ENCODE results near the gene CEP20.
"Not testable (repeated sequence)": the region's sequence is repeated elsewhere in the genome, so short reads cannot be mapped to it uniquely, and the experiment has no call there.

CEP20 gene

DNA sequence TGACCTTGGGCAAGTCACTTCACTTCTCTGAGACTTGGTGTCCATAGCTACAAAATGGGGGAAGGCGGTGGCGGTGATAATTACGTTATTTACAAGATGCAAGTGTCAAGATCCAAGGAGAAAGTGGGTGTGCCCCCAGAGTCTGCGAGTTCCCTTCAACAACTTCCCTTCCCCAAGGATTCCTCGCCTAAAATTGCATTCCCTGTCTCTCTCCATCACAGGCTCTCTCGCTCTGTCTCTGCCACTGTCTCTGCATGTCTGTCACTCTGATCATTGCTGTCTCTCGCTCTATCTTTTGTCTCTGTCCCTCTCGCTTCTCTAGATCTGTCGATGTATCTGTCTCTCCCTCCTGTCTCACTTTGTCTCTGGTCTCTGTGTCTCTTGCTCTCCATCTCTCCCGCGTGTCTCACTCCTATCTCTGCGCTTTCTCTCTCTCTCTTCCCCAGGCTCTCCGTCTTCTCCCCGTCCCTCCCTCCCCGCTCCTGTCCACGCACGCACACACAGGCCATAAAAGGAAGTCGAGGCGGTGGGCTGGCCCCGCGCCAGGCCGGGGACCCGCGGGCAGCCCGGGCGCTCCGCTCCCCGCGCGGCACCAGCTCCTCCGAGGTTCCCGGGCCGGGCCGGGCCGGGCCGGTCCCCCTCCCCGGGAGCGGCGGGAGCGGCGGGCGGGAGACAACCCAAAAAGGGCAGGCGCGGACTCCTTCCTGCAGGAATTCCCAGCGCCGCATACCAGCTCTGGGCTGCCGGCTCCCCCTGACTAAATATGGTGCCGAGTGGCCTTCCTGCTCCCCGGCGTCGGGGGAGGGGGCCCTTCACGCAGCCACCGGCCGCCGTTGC, 30.5 kb downstream of the CEP20 start:
- no peak for DNase-seq (ENCODE audit: low read depth in 2 of 2)

DNA sequence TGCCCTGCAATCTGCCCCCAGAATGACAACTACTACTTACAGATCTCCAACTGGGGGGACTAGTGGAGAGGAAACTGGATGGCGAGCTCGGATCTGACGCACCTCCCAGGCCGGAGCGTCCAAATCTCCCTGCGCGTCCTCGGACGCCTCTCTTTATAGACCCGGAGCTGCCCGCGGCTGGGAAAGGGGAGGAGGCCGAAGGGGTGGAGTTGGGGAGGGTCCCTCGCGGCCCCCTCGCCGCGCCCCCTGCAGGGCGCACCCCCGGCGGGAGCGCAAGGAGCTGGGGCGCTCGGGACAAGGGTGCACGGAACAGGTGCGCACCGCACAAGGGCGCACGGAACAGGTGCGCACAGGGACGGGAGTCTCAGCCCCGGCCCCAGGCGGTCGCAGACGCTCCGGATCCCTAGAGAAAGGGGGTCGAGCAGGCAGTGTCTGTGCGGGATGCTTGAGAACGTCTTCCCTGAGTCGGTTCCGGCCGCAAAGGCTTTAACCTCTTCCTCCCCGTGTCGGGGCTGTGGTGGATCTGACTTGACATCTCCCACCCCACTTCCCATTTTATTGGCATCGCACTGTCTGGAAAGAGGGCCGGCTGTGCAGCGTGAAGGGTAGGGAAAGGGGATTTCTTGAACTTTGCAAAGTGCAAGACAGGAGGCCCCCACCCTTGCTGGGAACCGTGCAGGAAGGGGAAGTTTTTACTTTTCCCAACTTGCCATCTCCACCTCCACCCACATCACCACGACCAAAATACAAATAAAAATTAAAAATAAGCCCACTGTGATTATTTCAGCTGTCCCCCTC, 31.3 kb downstream of the CEP20 start, which contains the start of gene MYH11:
MYH11 (minus strand) TSS at position 128 of the 798 bp plus-strand sequence. CDS start 18,776 bp downstream, outside the sequence.
- no peak for DNase-seq (ENCODE audit: low read depth in 2 of 2)

DNA sequence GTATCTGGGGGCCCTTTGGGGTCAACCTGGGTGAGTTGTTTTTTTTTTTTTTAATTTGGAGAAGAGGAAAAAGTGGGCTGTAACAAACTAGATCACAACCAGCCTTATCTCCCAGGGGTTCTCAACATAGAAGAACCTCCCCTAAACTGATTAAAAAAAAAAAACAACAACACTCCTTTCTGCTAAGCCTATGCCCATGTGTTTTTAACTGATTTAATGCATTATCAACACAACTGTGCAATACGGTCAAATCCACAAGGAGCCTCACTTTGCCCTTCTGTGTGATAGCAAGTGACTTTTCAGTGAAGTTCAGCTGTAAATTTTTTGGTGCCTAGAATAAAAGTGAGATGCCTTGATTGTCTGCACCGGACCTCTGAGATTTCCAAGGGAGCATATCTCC, 32.2 kb downstream of the CEP20 start:
- DNase-seq (ENCODE audit: low read depth in 2 of 2) = no peak

DNA sequence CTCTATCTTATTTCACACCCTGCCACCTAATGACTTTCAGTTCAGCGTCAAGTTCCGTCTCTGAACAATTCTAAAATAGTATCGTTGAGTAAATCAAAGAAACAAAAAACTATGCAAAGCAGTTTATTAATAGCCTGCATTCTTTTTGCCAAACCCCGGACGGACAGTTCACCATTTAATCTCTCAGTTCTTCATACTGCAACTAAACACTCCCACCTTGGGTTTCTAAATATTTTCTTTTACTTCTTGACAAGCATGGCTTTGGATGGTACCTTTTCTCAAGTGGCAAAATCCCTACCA, 32.7 kb downstream of the CEP20 start:
- no peak for DNase-seq (ENCODE audit: low read depth in 2 of 2)

DNA sequence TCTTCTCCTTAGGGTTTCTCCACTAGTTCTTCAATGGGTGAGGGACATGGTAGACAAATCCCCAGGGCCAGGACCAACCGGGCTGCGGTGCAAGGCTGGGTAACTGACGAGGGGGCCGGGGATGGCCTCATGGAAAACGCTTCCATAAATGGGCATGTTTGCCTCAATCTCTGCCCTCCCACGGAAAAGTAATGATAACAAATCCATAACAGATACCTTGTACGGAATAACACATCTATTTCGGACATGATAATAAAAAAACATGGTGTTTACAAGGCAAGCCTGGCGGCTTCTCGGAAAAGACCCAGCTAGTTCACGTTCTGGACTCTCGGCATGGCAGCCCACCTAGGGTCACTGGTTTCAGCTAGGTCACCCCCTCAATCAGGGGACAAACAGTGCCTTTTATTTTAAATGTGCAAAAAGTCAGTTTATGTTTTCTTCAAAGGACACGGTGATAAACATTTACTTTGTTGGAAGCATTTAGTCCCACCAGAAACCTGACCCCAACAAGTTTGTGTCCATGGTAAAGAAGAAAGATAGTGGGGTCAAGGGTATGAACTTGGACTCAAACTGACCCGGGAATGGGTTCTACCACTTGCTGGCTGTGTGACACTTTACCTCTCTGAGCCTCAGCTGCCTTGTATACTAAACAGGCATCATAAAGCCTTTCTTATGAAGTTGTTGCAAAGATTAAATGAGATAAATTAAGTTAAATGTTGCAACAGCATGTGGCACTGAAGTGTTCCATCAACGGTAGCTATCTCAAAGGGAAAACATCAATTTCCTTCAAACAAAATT, 33.3 kb downstream of the CEP20 start:
- no peak for DNase-seq (ENCODE audit: low read depth in 2 of 2)

DNA sequence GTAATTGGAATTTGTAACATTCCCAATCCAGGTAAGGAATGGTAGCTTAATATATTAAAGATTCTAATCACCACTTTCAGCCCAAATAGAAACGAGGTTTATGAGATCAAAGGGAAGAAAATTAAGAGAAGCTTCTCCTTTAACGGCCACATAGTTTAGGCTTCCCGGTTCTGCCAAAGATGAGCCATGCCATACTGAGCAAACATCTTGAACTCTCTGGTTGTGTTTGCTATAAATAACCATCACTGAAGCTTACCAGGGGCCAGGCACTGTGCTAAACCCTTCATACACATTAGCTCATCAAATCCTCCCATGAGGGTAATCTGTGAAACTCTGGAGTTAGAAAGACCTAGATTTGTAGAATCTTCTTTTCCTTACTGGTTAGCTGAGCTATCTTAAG, 34.3 kb downstream of the CEP20 start:
- DNase-seq (ENCODE audit: low read depth in 2 of 2) = no peak

DNA sequence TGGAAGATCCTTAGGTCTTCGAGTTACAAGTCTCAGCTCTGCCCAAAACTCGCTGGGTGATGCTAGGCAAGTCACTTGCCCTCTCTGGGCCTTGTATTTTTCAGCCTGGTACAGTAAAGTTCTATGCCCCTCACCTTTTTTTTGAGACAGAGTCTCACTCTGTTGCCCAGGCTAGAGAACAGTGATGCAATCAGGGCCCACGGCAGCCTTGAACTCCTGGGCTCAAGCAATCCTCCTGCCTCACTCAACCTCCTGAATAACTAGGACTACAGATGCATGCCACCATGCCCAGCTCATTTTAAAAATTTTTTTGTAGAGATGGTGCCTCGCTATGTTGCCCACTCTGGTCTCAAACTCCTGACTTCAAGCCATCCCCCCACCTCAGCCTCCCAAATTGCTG, 35.4 kb downstream of the CEP20 start:
- no peak for DNase-seq (ENCODE audit: low read depth in 2 of 2)

DNA sequence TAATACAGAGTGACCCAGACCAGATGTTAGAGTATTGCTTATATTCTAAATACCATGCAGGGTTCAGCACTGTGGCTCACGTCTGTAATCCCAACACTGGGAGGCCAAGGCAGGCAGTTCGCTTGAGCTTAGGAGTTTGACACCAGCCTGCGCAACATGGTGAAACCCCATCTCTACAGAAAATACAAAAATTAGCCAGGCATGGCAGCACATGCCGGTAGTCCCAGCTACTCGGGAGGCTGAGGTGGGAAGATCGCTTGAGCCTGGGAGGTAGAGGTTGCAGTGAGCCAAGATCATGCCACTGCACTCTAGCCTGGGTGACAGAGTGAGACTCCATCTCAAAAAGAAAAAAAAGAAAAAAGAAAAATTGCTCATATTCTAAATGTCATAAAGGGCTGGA, 37.8 kb downstream of the CEP20 start:
- DNase-seq (ENCODE audit: low read depth in 2 of 2) = not testable (repeated sequence)

DNA sequence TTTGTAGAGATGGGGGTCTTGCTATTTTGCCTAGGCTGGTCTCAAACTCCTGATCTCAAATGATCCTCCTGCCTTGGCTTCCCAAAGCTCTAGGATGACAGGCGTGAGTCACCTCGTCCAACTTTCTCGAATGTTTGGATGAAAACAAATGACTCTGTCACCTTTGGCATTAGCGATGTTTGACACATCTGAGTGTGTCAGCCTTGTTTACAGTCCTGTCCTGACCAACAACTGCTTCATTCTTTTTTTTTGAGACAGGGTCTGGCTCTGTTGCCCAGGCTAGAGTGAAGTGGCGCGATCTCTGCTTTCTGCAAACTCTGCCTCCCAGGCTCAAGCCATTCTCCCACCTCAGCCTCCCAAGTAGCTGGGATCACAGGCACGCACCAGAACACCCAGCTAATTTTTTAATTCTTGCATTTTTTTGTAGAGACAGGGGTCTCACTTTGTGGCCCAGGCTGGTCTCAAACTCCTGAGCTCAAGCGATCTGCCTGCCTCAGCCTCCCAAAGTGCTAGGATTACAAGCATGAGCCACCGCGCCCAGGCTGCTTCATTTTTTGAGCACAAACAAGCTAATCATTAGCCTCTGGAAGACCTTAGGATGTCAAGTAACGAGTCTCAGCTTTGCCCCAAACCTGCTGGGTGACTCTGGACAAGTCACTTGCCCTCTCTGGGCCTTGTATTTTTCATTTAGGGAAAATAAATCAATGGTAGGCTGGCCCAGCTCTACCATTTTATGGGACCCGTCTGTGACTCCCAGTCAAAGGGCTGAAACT, 39.0 kb downstream of the CEP20 start:
- no peak for DNase-seq (ENCODE audit: low read depth in 2 of 2)

DNA sequence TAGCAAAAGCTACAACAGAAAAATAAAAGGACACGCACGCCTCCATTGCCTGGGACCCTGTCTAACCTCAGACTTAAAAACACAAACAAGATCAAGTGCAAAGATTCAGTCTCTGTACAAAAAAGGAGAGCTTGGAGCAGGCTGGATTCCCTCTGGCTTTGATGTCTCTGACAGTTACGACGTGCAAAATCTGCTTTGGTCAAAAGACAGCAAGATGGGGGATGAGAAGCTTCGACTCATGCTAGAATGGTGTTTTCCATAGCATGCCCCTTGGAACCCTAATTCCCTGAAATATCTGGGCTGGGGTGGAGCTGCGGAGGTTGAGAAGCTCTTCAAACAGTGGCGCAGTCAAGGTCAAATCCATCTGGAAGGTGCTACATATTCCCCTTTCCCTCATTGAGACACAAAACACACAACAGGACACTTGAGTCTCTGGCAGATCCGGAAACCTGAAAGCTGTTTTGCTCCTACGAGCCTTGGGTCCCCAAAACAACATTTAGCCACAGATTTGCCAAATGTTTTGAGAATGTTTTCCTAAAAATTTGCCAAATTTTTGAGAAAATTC, 40.7 kb downstream of the CEP20 start:
- DNase-seq (ENCODE audit: low read depth in 2 of 2) = no peak

DNA sequence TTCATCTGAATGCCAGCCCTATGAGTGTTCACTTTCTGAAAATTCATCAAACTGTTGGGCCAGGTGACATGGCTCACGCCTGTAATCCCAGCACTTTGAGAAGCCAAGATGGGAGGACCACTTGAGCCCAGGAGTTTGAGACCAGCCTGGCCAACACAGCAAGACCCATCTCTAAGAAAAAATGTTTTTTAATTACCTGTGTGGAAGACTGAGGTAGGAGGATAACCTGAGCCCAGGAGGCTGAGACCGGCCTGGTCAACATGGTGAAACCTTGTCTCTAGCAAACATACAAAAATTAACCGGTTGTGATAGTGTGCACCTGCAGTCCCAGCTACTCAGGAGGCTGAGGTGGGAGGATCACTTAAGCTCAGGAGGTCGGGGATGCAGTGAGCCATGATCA, 41.9 kb downstream of the CEP20 start:
- no peak for DNase-seq (ENCODE audit: low read depth in 2 of 2)

DNA sequence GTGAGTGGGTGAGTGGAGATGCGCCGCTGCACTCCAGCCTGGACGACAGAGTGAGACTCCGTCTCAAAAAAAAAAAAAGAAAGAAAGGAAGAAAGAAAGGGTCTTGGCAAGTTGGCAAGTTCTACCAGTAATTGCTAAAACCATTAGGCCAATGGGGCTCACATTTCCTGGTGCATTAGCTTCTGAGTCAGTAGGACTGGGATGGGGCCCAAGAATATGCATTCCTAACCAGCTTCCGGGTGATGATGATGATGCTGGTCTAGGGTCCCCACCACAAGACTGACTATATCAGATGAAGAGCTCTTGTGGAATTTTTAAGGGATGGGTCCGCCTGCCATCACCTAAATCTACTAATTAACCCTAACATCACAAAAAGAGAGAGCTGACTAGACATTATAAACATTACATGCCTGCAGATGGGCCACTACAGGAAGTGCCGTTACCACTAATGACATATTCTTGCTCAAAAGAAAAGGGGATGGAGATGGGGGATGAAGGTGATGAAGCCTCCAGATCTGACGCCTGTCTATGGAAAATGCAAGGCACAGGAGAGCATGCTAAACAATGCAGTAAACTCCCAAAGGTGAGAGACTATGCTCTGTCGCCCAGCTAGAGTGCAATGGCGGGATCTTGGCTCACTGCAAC, 44.6 kb downstream of the CEP20 start:
- no peak for DNase-seq (ENCODE audit: low read depth in 2 of 2)

DNA sequence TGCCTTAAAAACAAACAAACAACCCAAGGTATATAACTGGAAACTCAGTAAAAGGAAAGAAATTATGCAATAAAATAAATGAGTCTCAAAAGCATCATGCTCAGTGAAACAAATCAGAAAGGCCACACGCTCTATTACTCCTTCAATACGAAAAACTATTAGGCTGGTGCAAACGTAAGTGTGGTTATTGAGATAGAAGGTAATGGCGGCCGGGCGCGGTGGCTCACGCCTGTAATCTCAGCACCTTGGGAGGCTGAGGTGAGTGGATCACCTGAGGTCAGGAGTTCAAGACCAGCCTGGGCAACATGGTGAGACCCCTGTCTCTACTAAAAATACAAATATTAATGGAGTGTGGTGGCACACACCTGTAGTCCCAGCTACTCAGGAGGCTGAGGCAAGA, 49.2 kb downstream of the CEP20 start:
- DNase-seq (ENCODE audit: low read depth in 2 of 2) = not testable (repeated sequence)

DNA sequence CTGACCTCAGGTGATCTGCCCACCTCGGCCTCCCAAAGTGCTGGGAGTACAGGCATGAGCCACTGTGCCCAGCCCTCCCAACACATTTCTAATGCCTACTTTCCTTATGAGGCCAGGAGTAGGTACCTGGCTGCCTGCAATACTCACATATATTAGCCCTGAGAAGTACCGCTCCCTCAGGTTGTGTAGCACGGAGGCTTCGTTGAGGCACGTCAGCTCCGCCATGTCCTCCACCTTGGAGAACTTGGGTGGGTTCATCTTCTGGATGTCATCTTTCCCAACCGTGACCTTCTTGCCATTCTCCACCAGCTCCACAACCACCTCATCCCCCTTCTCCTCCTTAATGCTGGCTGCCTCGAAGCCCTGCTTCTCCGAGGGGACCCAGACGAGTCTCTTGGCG, 50.6 kb downstream of the CEP20 start:
- DNase-seq (ENCODE audit: low read depth in 2 of 2) = no peak

DNA sequence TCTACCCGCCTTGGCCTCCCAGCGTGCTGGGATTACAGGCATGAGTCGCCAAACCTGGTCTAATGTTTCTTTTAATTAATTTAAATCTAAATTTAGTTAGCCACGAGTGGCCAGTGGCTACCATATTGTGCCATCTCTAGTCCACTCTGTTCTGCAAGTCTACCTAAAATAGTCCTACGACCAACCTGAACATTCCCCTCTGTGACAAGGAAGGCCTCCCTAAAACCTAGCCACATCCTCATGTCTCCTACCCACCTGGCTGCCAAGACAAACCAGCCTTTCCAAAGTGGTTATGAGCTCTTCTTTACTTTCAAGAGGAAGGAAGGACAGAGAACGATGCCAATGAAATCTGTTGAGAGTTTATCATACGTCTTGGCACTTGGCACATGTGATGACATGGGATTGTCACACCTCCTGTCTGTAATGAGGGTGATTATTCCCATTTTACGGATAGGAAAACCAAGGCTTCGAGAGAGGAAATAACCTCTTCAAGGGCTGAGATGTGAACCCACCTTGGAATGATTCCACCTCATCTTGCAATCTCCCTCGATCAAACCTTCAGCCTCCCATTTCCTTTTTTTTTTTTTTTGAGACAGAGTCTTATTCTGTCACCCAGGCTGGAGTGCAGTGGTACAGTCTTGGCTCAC, 51.3 kb downstream of the CEP20 start:
- DNase-seq (ENCODE audit: low read depth in 2 of 2) = no peak

DNA sequence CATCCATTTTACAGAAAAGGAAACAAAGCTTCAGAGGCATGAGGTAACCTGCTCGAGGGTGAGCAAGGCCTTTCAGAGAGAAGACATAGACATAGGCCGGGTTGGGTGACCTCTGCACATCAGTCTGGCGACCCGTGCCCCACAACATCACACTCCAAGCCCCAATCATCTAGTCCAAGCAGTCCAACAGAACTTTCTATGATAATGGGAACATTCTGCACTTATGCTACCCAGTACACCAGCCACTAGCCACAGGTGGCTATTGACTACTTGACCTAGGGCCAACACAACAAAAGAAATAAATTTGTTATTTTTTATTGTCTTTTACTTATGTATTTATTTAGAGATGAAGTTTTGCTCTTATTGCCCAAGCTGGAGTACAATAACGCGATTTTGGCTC, 52.3 kb downstream of the CEP20 start:
- DNase-seq (ENCODE audit: low read depth in 2 of 2) = no peak

DNA sequence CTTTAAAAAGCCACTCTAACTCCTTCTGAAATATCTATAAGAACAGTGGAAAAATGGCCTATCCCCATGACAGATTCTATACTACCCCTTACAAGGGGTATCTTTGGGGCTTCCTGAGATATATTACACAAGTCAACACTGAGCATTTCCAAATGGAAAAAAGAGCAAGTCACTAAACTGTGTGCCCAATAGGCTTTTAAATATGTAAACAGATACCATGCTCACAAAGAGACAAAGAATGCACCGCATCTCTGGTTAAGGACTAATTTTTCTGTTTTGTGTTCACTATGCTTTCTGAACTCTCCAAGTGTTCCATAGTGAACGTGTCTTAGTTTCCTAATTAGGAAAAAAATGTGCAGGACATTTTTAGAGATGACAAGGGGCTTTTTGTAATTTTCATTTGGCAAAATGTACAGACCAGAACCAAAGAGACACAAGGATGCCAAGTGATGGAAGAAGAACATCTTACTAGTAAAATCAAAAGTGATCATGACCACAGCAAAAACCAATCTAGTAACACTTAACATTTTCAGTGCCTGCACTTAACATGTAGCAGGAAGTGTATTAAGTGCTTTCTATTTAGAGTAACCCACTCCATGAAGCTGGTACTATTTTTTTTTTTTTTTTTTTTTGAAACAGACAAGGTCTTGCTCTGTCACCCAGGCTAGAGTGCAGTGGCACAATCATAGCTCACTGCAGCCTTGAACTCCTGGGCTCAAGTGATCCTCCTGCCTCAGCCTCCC, 53.1 kb downstream of the CEP20 start:
- no peak for DNase-seq (ENCODE audit: low read depth in 2 of 2)

DNA sequence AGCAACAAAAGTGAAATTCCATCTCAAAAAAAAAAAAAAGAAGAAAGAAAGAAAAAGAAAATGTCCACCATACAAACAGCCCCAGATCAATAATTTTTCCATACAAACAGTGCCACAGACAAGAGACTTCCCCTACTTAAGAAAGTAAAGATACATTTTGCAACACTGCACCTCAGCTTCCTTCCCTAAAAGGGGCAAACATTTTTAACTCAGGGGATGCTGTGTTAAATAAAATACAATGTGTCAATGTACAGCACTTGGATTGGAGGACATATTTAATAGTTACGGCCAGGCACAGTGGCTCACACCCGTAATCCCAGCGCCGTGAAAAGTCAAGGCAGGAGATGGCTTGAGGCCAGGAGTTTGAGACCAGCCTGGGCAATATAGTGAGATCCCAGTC, 53.9 kb downstream of the CEP20 start:
- no peak for DNase-seq (ENCODE audit: low read depth in 2 of 2)

DNA sequence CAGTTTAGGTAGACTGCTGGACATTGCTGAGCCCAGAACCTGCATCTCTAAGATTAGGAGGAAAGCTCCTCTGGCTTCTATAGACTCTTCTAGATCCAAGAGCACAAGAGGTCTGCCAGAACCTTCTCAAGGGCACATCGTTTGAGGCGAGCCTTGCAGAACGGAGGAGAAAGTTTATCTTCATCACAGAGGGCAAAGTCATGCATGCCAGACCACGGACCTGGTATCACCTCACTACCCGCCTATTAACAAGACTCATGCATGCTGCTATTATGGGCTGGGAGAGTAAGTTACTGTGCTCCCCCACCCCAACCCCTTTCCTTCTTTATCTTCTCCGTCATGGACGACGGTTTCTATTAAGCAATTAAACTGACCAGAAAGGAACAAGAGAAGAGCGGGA, 54.9 kb downstream of the CEP20 start:
- no peak for DNase-seq (ENCODE audit: low read depth in 2 of 2)

DNA sequence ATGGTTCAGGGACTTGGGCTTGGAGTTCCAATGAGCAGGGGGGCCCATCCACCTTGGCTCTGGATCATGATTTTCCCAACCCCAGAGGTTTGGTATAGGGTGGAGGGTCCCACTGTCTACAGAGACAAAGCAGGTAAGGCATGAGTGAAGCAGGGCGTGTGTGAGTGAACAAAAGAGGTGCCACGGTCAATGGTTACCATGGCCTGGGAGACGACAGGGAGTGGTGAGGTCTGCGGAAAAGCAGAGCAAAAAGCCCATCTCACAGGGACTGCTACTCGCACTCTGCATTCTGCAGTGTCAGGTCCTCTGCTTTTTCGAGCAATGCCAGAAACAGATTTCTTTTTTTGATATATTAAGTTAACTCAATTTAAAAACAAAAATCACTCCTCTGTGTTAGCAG, 56.2 kb downstream of the CEP20 start:
- no peak for DNase-seq (ENCODE audit: low read depth in 2 of 2)
